Measurements from ENCODE around the gene NKD2.
"Not testable (repeated sequence)": the region's sequence is repeated elsewhere in the genome, so short reads cannot be mapped to it uniquely, and the experiment has no call there.

NKD2 gene

DNA sequence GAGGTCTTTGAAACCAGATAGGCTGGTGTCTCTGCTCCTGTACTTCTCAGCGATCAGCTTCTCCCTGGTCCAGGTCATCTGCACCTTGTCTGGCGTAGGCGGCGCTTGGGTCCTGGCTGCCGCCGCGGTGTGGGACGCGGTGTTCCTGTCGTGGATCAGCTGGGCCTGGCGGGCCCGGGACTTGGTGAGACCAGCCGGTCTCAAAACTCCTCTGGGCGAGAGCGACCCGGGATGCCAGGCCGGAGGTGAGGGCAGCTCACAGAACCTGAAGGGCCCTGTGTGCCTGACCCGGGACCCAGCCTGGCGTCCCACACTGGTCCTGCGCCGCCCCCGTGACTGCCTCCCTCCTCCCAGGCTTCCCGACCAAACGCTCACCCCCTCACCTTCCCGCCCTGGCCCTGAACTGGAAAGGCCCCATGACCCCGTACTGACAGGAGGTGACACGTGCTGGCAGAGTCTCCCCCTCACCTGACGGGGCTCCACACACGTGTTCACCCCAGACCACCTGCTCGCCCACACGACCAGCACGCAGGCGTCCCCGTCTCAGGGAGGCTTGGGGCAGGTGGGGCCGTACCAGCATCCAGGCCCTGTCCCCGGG is 49.0 kb downstream of the NKD2 start:
- DNase-seq (ENCODE audit: low spot score): no peak

DNA sequence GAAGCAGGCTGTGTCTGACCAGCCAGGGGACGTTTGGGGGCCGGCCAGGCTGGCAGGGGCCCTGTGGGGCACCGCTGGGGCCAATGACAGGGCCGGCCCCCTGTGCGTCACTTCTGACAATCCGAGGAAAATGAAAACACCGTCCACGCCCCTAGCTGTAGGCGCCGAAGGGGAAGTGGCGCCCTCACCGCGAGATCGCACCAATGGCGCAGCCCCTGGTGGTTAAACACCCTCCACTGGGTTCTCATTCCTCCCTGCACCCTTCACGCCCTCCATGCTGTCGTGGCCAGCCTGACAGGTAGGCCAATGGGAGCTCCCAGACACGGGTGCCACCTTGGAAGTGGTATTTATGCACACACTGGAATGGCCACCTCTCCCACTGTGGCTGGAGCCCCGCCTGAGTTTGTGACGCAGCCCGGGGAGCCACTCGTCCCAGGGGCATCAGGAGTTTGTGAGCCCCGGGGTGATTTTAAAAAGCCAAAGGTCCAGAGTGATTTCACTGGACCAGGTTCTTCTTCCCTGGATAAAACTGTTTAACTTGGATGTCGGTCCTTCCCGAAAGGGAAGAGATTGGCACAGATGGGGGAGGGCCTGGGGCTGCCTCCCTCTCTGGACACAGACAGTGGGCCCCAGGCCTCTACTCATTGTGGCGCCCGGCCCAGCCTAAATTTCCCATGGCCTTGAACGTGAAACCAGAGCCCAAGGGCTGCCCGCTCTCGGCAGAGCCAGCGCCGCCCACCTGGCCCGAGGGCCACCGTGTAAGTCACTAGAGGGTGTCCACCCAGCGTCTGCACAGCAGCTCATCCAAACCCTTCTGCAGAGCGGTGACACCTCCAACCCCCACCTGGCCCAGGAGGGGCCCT is 49.7 kb downstream of the NKD2 start:
- DNase-seq (ENCODE audit: low spot score): no peak

DNA sequence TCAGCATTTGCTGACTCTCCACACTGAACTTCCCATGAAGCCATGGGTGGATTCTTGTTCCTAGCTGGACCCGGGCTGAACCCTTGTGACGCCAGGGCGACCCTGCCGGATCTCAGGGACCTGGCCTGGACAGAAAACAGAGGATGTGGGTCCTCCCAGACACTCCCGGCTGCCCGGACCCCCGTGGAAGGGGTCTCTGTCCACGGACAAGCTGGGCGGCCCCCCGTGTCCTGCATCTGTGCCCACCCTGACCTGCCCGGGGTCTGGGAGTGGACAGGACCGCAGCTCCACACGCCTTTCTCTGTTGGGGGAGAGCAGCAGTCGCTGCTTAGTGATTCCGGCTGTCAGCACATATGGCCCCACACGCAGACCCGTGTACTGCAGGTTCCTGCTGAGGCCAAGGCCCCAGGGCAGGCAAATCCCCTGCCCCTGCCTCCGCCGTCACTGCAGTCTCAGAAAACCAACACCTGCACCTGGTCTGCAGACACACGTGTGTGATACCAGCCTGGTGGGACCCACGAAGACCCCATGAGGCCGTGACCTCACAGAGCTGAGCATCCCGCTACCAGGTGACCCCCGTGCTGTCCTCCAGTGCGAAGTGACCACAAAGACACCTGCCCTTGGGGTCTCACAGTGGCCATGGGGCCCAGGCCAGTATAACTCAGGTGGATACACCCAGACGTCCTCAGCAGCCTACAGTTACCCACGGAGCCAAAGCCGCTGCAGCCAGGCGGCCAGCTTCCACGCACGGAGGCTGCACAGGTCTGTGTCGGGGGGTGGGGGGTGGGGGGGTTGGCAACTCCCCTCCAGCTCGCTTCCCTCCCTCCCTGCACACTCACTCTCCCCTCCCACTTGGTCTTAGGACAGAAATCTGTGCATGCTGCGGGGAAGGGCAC is 50.6 kb downstream of the NKD2 start:
- no peak for DNase-seq (ENCODE audit: low spot score)

- no peak for DNase-seq (ENCODE audit: low spot score)
Observed at GRCh38 chr5:1059884-1060263, 51.3 kb downstream of the NKD2 start.

GRCh38 chr5:1060535-1060981 is 52.0 kb downstream of the NKD2 start:
- no peak for DNase-seq (ENCODE audit: low spot score)

DNA sequence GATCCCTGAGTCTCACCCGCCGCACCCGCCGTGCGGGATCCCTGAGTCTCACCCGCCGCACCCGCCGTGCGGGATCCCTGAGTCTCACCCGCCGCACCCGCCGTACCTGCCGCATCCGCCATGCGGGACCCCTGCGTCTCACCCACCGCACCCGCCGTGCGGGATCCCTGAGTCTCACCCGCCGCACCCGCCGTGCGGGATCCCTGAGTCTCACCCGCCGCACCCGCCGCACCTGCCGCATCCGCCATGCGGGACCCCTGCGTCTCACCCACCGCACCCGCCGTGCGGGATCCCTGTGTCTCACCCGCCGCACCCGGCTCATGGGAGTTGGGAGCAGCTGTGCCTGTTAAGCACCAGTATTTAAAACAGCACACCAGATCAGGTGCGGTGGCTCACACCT is 52.7 kb downstream of the NKD2 start:
- not testable (repeated sequence) for DNase-seq (ENCODE audit: low spot score)

DNA sequence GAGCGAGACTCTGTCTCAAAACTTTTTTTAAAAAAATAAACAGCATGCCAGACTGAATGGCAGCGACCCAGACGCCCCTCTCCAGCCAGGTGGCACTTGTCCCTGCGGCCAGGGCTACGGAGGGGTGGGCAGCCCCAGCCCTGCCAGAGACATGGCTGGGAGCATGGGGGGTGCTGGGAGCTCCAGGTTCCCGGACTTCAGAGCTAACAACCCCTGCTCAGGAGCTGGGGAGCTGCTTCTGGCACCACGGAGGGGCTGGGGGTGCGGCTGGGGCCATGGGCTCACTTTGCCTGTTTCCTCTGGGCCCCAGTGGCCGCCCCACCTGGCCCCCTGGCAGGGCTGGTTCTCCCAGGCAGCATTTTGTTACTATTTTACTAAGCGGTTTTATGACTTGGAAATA is 53.3 kb downstream of the NKD2 start:
- DNase-seq (ENCODE audit: low spot score): no peak

DNA sequence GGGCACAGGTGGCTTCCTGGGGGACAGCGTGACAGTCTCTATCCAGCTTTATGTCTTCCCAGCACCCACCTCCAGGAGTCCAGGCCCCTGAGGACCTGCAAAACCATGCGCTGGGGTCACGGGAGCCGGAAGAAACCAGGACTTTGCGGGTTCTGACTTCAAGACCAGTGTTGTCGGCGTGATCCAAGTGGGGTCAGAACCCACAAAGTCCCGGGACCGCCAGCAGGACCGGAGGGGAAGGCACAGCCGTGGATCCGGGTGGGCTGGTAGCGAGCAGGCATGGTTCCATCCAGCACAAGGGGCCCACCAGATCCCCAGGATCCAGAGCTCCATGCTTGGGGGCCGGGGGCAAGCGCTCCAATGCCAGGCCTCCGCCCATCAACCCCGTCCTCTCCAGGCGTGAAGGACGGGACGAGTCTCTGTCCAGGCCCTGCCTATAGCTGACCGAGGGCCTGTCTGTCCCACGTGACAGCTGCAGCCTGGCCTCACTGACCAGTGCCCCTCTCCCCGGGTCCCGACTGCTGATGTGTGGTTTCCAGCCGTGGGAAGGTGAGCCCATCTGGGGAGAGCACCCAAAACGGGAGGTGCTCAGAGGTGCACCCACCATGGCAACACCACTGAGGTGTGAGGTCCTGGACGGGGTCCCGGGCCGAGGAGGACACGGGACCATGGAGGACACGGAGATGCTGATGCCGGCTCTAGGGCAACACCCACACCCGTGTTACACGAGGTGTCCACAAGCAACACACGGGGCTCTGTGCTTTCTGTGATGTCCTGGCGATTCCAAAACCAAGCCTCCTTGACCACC is 54.4 kb downstream of the NKD2 start:
- no peak for DNase-seq (ENCODE audit: low spot score)

GRCh38 chr5:1063661-1064382 is 55.2 kb downstream of the NKD2 start:
- no peak for DNase-seq (ENCODE audit: low spot score)

- no peak for DNase-seq (ENCODE audit: low spot score)
Observed at GRCh38 chr5:1064383-1065142, 56.0 kb downstream of the NKD2 start.

- no peak for DNase-seq (ENCODE audit: low spot score)
Observed at GRCh38 chr5:1065143-1065750, 56.6 kb downstream of the NKD2 start.

- no peak for DNase-seq (ENCODE audit: low spot score)
Observed at GRCh38 chr5:1065891-1066650, 57.5 kb downstream of the NKD2 start.

DNA sequence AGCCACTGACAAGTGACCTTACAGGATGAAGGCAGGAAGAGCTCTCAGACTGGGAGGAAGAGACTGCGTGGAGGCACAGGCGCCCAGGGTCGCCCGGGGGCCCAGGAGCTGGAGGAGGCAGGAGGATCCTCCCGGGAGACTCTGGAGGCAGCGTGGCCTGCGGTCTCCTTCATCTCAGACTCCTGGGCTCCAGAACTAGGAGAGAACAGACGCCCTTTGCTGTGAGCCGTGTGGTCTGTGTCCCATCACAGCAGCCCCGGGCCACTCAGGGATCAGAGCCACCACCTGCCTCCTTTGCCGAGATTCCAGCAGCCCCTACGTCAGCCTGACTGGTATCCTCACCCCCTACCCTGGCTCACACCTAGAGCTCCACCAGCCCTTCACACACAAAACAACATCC is 58.1 kb downstream of the NKD2 start:
- no peak for DNase-seq (ENCODE audit: low spot score)

DNA sequence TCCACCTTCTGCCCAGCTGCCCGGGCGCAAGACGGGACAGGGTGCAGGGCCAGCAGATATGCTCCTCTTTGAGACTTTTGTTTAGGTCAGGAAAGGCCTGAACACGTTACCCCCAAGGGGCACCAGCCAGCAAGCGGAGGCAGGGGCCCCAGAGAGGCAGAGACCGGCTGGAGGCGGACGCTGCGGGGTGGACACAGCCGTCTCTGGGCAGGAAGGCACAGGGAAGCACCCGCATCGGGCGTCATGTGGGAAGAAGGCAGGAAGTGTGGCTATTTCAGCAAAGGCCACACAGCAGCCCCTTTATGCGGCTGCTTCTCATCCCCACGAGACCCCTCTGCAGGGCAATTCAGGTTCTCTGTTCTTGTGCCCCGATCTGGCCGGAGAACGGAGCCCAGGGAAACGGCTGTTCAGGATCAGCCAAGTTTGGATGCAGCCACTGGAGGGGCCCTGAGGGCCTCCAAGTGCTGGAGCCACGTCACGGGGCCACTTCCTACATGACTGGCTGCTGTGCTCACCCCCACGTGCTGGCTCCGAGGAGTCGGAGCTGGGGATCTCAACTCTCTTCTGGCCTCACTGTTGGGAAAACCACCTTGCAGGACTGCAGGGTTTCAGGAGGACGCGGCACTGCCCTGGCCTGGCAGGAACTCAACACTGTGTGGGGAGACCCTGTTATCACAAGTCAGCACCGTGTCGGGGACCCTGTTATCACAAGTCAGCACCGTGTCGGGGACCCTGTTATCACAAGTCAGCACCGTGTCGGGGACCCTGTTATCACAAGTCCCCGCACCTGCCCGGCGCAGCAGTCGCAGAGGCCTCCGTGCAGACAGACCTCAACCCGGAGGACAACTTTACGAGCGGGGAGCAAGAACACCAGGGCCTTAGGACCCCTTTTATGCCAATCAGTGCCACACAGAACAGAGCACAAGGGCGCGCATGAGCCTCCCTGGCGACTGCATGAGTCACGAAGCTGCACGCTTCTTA is 58.8 kb downstream of the NKD2 start:
- DNase-seq (ENCODE audit: low spot score): no peak

GRCh38 chr5:1068204-1068894 is 59.7 kb downstream of the NKD2 start:
- DNase-seq (ENCODE audit: low spot score): no peak

DNA sequence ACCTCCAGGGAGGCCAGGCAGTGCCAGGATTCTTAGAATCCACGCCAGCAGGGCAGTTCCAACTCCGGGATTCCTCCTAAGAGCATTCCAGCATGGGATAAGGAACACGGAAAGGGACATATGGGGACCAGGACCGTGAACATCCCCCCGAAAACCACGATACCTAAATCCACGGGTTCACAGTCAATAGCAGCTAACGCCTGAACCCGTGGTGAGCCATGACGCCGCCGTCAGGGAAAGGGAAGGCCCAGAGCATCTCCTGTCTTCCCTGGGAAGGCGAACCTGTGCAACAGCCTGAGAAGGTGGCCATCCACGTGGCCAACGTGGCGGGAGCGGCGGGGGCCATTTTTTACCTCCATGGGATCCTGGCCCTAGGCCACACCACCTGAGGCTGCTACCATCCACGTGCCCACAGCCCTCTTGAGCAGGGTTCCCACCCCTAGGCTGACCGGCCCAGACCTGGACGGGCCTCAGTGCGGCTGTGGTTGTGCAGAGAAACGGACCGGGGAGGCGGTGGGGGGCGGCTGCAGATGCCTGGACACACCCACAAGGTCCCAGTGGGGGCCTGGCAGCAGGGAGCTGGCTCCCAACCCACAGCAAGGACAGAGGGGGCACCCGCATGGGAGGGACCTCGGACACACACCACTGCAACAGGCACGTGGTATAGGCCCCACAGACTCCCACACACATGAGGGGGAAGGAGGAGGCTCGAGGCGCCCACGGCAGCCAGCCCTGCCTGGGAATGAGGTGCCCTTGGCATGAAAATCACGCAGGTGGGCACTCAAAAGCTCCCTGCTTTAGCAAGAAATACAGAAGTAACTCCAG is 60.5 kb downstream of the NKD2 start:
- no peak for DNase-seq (ENCODE audit: low spot score)

DNA sequence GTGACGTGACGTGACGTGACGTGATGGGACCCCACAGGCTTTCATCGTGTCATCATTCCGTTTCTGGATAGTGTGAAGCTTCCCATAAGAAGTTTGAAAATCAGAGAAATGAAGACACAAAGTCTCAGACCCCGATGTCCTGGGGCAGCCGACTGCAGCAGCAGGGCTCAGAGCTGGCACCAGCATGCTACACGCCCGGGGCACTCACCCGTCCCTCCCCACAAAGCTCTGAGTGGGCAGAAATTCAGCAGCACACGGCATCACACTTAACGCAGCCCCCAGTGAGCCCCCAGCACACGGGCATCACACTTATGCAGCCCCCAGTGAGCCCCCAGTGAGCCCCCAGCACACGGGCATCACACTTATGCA is 61.1 kb downstream of the NKD2 start:
- no peak for DNase-seq (ENCODE audit: low spot score)
